Stomach smooth muscle (tissue), 2 donors: ENCODE results near the gene IL19.

Source experiments
- H3K27ac ChIP-seq: one replicate; pipeline ENCODE4 v1.7.0; 2013; ENCODE audit warnings: mild to moderate bottlenecking, low read length, inconsistent platforms
- H3K27me3 ChIP-seq, 2 donors: one replicate each; pipeline ENCODE4 v1.7.0; 2013; ENCODE audit warnings: low read length in 2 of 2; ENCODE audit not compliant: insufficient read depth in 2 of 2, control insufficient read depth in 1 of 2
- H3K36me3 ChIP-seq, 2 donors: one replicate each; pipeline ENCODE4 v1.7.0; 2013; ENCODE audit warnings: low read length in 2 of 2; ENCODE audit not compliant: control insufficient read depth in 2 of 2, insufficient read depth in 2 of 2
- H3K4me1 ChIP-seq: one replicate; pipeline ENCODE4 v1.7.0; 2013; ENCODE audit warnings: low read length; ENCODE audit not compliant: control insufficient read depth, insufficient read depth
- H3K4me3 ChIP-seq, 2 donors: one replicate each; pipeline ENCODE4 v1.7.0; 2013; ENCODE audit warnings: low read length in 2 of 2
- H3K9ac ChIP-seq, 2 donors: one replicate each; pipeline ENCODE4 v1.7.0; 2013; ENCODE audit warnings: low read length in 2 of 2, mild to moderate bottlenecking in 1 of 2
- H3K9me3 ChIP-seq, 2 donors: one replicate each; pipeline ENCODE4 v1.7.0; 2013; ENCODE audit warnings: low read length in 2 of 2; ENCODE audit not compliant: control insufficient read depth in 2 of 2
- donor health status: healthy.
- donor health status: Pancreatic carcinoma.

Gene IL19, protein sequence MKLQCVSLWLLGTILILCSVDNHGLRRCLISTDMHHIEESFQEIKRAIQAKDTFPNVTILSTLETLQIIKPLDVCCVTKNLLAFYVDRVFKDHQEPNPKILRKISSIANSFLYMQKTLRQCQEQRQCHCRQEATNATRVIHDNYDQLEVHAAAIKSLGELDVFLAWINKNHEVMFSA

DNA sequence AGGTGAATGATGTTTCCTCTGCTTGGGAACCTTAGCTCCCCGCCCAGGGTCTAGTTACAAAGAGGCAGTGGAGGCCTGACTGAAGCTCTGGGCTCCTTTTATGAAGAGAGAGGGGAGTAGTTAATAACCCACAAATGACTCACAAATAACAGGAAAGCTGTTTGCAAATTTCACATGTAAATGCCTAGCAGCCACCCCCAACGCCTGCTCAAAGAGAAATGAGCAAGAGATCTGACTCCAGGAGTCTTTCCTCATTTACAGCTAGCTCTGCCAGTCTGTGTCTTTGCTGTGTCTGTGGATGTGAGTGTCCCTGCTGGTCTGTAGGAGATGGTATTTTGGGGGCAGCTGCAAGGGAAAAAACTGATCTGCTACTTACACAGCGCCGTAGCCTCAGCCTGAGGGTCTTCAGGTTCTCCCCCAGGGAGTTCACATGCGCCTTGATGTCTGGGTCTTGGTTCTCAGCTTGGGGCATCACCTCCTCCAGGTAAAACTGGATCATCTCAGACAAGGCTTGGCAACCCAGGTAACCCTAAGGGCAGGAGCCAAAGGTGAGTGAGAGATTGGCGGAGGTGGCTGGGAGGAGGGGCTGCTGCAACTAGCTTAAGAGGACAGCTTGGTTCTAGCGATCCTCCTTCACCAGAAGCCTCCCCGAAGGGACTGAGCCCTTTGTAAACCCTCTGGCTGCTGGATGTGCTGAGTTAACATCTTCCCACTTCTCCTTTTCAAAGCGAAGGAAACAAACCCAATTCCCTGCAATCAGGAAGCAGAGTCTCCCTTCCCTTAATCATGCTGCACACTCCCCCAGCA, at the start of gene IL19:
TSS of gene IL19 (plus strand) at position 243 of the 807 bp plus-strand sequence. CDS start 65,890 bp downstream, outside the sequence.
- no peak within 1 kb of the TSS for H3K27ac ChIP-seq

DNA sequence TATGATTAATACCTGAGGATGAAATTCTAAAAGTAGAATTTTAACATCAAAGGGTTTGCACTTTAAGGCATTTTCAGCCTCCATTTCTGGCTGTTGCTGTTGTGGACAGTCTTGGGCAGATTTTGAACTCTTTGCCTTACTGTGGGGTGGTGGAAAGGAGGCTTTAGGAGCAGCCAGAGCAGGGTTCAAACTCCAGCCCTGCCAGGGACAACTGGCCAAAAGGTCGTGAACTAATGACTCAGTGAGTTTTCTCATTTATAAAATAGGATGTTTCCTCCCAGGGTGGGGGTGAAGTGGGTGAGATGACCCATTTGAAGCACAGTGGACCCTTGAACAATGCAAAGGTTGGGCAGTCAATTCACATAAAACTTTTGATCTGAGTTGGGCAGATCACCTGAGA, 49.1 kb upstream of the IL19 start:
- Histone ChIP-seq H3K9ac (no peak overlapping the region), H3K9me3 (no peaks in the 10 kb centered on the region), H3K27ac (no peak overlapping the region), H3K4me3 (no peak overlapping the region), H3K4me1 (peaks cover 47% of the 10 kb centered on the region), H3K27me3 (no peaks in the 10 kb centered on the region), H3K36me3 (no peaks in the 10 kb centered on the region)

More for the DNA sequence above, at the start of gene IL19:
- Histone ChIP-seq H3K9me3 (no peaks in the 10 kb centered on the region), H3K27me3 (peaks cover 0 to 5% of the 10 kb centered on the region in 2 donors), H3K4me3 (no peak within 1 kb of the TSS), H3K36me3 (no peaks in the 10 kb centered on the region), H3K9ac (no peak within 1 kb of the TSS), H3K4me1 (no peaks in the 10 kb centered on the region)

DNA sequence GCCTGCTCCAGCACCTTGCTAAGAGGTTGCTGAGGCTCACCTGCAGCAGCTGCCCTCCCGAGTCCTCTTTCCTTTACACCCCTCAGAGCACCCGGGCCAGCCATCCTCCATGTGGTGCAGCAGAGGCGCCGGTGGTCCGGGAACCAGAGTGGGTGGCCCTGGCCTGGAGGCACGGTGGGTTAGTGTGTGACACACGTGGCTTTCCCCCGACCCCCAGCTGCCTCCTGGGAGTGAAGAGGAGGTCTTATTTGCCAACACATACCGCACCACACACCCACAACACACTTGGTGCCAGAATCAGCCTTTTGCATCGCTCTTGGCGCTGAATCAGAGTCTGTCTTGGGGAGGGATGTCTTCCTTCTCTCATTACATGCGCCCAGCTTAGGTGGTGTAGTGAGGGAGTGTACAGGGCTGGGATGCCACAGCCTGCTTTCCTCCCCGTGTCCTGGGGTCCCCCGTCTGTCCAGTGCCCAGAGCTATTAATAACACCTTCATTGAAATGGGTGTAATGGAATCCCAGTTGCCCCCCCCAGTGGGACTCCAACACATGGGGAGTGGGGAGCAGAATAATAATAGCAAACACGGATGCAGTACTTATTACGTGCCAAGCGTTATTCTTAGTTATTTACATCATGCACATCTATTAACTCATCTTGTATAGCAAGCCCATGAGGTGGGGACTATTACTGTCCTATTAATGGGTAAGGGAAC, 47.7 kb upstream of the IL19 start:
- peak overlapping the region; percentile 70 for H3K27ac ChIP-seq
- no peaks in the 10 kb centered on the region for H3K27me3 ChIP-seq
- no peak overlapping the region for H3K4me3 ChIP-seq
- no peak overlapping the region for H3K9ac ChIP-seq
- no peaks in the 10 kb centered on the region for H3K9me3 ChIP-seq
- H3K36me3 ChIP-seq: no peaks in the 10 kb centered on the region
- peaks cover 43% of the 10 kb centered on the region for H3K4me1 ChIP-seq

DNA sequence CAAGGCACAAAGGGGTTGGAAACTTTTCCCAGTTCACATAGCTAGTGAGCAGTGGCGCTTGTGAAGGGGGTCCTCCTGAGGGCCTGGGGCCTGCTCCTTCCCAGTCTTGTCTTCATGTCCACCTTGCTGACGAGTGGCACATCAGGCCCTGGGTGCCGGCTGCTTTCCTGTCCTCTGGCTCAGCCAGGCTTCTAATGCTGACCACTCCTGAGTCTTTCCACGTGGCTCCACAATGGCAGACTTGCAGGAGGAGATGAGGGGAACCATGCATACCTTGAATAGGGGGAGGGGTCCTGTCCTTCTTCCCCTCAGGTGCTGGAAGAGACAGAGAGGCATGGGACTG, 47.1 kb upstream of the IL19 start:
- no peaks in the 10 kb centered on the region for H3K9me3 ChIP-seq
- H3K4me1 ChIP-seq: peaks cover 49% of the 10 kb centered on the region
- H3K4me3 ChIP-seq: peak overlapping the region in 1 of 2 donors; percentile 8
- no peaks in the 10 kb centered on the region for H3K27me3 ChIP-seq
- peak overlapping the region; percentile 70 for H3K27ac ChIP-seq
- H3K36me3 ChIP-seq: no peaks in the 10 kb centered on the region
- no peak overlapping the region for H3K9ac ChIP-seq

DNA sequence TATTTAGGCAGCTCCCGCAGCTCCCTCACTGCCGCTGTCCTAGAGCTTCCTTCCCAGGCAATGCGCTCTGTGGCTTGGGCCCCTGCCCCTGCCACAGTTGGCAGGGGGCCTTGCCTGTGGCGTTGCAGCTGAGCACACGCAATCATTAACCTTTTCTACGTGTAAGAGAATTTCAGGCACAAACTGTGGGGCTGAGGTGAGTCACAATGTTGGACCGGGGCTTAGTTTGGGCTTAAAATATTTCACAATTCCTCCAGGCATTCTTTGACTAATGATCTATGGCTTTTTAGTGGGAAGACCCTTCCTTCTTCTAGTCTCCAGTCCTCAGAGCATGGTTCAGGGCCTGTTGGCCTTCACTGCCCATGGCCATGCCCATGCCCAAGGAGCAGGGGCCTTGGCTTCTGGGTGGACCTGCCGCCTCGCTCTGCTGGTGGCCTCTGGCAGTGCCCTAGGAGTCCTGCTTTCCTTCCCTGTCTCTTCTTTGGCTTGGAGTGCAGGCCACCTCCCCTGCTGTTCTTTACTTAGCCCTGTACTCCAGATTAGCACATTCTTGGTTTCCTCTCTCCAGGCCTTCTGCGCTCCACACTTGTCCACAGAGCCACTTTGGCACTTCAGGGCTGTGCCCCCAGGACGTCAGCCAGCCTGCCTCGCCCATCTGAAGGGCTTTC, 46.6 kb upstream of the IL19 start:
- H3K27ac ChIP-seq: peak overlapping the region; percentile 70
- peaks cover 0 to under 1% of the 10 kb centered on the region in 2 donors for H3K36me3 ChIP-seq
- no peaks in the 10 kb centered on the region for H3K27me3 ChIP-seq
- H3K4me1 ChIP-seq: peaks cover 52% of the 10 kb centered on the region
- peak overlapping the region in 1 of 2 donors; percentile 34 for H3K9ac ChIP-seq
- peak overlapping the region in 1 of 2 donors; percentile 35 for H3K4me3 ChIP-seq
- no peaks in the 10 kb centered on the region for H3K9me3 ChIP-seq

DNA sequence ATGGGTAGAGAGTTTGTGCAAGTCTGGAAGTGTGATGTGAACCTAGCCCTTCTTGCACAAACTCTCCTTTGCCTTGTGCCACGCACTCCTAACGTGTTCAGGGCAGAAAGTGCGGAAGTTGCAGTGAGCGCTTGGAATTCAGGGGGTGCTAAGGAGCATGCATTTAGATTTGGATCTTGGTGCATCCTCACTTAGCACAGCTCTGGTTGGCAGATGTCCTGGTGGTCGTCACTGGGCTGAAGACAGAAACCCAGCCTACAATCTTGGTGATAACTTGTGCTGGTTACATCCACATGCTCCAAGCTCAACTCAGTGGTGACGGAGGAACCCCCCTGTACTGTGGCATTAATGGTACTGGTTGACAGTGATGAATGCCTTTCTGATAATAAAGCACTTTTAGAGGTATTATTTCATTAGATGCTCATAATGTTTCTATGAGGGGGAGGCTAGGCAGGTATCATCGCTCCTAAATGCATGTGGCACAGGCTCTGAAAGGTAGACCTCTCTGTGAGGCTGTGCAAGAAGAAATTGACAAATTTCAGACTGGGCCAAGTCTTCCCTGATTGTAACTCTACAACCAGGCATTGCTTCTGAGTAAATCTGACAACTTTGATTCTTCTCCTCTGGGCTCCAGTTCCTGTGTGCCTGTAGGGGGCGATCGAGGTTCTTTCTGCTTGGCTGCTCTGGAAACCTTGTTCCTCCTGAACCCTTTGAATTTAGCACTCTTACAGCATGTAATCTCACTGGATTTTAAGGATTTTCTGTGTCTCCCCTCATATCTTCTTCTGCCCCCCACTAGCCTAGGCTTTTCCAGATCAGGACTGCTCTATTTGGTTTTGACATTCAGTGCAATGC, 45.2 kb upstream of the IL19 start:
- no peaks in the 10 kb centered on the region for H3K9me3 ChIP-seq
- peaks cover 52% of the 10 kb centered on the region for H3K4me1 ChIP-seq
- peaks cover 11 to 14% of the 10 kb centered on the region in 2 donors for H3K36me3 ChIP-seq
- no peak overlapping the region for H3K9ac ChIP-seq
- no peaks in the 10 kb centered on the region for H3K27me3 ChIP-seq
- H3K4me3 ChIP-seq: no peak overlapping the region
- no peak overlapping the region for H3K27ac ChIP-seq

DNA sequence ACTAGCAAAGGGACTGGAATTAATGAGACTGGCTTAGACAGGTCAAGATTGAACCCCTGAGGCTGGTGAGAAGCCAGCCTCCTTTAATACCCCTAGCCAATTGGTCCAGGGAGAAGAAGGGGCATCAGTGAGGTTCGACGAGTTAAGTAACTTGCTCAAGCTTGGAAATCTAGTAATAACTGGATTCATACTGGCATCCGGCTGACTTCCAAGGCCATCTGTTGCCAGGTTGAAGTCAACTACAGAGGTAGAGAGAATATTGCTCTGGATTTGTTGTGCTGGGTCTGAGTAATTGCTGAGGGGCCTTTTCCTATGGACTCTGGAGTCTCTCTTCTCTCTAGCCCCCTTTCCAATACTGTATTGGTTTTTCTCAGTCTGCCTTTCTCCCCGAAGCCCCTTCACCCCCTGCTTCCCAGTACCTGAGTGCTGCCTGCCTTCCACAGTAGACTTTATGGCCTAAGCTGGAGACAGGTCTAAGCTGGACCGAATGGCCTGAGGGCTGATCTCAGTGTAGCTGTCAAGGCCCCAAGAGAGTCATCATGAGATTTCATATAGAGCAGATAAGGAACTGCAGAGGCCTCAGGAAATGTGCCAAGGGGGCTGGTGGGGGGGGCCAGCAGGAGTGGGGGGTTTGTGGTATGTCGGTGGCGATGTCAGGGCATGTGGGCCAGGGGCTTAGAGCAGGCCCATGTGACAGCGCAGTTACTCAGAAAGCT, 42.4 kb upstream of the IL19 start:
- no peak overlapping the region for H3K27ac ChIP-seq
- H3K4me1 ChIP-seq: peaks cover 44% of the 10 kb centered on the region
- no peak overlapping the region for H3K4me3 ChIP-seq
- H3K27me3 ChIP-seq: no peaks in the 10 kb centered on the region
- H3K9me3 ChIP-seq: no peaks in the 10 kb centered on the region
- H3K9ac ChIP-seq: no peak overlapping the region
- peaks cover 36 to 41% of the 10 kb centered on the region in 2 donors for H3K36me3 ChIP-seq

DNA sequence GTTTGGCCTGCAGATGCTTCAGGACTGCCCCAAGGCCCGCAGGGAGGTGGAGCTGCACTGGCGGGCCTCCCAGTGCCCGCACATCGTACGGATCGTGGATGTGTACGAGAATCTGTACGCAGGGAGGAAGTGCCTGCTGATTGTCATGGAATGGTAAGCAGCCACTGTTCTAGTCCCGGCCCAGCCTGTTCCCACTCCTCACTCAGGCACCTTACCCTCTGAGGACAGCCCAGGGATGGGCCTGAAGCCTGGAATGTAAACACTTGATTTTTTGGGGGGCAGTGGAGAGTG, 41.9 kb upstream of the IL19 start:
- Histone ChIP-seq H3K27me3 (no peaks in the 10 kb centered on the region), H3K27ac (no peak overlapping the region), H3K4me1 (peaks cover 39% of the 10 kb centered on the region), H3K9me3 (no peaks in the 10 kb centered on the region), H3K36me3 (peaks cover 38 to 41% of the 10 kb centered on the region in 2 donors), H3K4me3 (no peak overlapping the region), H3K9ac (no peak overlapping the region)

DNA sequence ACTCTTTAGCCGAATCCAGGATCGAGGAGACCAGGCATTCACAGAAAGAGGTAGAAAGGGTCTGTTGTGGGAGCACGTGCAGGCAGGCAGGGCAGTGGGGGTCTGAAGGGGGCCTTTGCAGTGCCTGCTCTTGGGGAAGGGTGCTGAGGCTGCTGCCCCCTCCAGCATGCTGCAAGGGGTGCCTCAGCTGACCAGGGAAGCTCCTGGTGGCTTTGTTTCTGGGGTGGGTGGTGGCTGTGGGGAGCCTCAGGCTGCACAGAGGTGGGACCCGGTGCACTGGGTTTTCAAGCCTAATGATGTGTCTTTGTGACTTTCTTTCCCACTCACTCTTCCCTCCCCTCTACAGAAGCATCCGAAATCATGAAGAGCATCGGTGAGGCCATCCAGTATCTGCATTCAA, 41.5 kb upstream of the IL19 start:
- no peak overlapping the region for H3K9ac ChIP-seq
- no peak overlapping the region for H3K4me3 ChIP-seq
- H3K36me3 ChIP-seq: peaks cover 39 to 41% of the 10 kb centered on the region in 2 donors
- H3K27ac ChIP-seq: no peak overlapping the region
- H3K9me3 ChIP-seq: no peaks in the 10 kb centered on the region
- peaks cover 35% of the 10 kb centered on the region for H3K4me1 ChIP-seq
- no peaks in the 10 kb centered on the region for H3K27me3 ChIP-seq
